GM18951 (cell line): ENCODE results near the gene EIF4ENIF1.
"Not testable (repeated sequence)": the region's sequence is repeated elsewhere in the genome, so short reads cannot be mapped to it uniquely, and the experiment has no call there.

Source experiments
- POLR2A ChIP-seq: IDR thresholded peaks from 4 replicates; pipeline ENCODE4 v1.6.1; 2011; ENCODE audit warnings: mild to moderate bottlenecking; ENCODE audit not compliant: insufficient read length, insufficient read depth; ENCODE audit errors: extremely low read depth
- in situ Hi-C: fragments of 300-500 bp; cut with MboI; formaldehyde crosslinking; loops from one replicate; pipeline ENCODE4 v1.12.0; 2022; ENCODE audit warnings: low sequenced_read_pairs, mixed read lengths, inconsistent platforms; ENCODE audit not compliant: unreplicated experiment

The EIF4ENIF1 gene

DNA sequence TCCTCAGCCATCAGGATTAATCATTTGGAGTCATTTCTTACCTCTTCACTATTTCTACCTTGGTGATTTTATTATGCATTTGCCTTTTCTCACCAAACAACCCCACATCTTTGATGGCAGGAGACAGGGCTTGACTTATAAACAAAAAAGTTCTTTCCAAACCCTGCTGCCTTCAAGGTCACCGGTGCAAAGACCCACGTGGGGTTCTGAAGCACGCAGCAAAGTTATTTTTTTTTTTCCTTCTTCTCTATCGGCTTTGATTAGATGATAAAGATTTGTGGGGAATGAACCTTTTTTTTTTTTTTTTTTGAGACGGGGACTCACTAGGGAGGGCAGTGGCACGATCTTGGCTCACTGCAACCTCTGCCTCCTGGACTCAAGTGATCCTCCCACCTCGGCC is 46.1 kb downstream of the EIF4ENIF1 start:
- in situ Hi-C loops: no loop called here
- TF ChIP-seq POLR2A: no peak

DNA sequence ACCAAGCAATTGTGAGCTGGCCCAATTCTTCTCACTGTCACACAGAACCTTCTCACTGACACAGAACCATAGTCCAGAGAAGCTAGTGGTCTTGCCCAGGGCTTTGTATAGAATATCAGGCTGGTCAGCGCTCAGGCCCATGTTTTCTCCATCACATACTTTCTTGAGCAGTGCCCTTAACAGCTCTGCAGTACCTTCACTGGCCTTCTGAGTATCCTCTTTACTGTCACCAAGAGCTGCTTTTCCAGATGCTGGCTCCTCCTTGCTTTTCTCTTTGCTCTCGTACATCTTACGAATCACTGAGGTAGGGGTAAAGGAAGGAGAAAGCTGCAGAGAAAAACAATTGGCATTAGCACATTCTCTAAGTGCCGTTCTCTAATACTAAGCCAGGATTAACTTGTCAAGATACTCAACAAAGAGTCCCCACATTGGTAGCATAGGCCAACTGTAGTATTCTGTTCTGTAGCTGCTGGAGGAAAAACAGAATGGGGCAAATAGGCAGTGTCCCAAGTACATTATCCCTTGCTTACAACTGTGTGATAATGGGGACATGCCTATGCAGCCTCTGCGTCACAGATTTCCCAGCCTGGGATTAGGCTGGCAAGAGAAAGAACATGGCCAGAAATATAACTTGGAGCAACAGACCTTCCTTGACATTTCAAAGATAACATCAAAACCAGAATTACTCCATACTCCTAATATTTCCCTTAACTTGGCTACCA is 46.7 kb downstream of the EIF4ENIF1 start:
- in situ Hi-C loops: no loop called here
- no peak for TF ChIP-seq POLR2A

DNA sequence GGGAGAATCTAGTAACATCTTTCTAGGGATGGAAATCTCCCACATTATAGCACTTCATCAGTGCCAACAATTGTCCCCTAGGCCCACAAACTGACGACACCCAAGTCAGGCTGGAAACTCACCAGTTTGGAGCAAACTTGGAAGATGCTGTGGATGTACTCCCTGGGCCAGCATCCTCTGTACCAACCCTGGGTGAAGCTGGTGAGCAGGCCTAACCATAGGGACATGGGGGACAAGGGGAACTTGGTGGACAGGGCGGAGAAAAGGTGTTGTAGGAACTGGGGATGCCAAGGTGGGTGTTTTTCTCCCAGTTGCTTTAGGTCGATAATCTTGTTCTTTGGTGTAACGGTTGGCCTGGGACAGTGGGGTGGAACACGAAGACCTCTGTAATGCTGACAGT is 48.0 kb downstream of the EIF4ENIF1 start:
- no peak for TF ChIP-seq POLR2A
- in situ Hi-C loops: no loop called here

DNA sequence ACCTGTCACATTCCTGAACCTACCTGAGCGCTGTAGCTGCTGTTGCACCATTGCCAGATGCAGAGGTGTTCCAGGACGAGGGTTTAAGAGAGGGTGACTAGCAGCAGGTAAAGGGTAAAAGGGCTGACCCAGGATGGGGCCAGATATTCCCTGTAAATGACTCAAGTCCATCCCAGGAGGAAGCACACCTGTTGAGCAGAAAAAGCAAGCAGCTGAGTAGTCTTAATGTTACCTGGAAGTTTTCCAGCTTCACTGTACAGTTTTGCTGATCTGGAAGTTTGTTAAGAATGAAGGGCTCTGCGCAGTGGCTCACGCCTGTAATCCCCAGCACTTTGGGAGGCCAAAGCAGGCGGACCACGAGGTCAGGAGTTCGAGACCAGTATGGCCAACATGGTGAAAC is 49.0 kb downstream of the EIF4ENIF1 start:
- no peak for TF ChIP-seq POLR2A
- in situ Hi-C loops: no loop called here

DNA sequence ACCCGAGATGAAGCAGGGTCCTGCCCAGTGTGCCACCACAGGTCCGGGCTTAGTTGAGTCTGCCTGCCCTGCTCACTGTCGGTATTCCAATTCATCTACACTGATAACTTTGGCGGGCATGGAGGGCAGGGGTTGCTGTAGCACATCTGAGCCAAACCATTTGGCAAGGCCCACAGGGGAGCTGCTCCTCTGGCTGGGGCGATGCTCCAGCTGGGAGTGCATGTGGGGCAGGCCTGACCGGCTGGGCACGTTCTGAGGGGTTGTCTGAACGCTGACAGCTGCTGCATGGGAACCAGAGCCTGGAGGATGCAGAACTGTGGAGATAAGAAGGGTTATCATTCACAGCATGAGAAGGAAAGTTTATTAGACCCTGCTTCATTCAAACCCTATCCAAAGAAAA is 49.8 kb downstream of the EIF4ENIF1 start:
- in situ Hi-C loops: no loop called here
- TF ChIP-seq POLR2A: no peak

DNA sequence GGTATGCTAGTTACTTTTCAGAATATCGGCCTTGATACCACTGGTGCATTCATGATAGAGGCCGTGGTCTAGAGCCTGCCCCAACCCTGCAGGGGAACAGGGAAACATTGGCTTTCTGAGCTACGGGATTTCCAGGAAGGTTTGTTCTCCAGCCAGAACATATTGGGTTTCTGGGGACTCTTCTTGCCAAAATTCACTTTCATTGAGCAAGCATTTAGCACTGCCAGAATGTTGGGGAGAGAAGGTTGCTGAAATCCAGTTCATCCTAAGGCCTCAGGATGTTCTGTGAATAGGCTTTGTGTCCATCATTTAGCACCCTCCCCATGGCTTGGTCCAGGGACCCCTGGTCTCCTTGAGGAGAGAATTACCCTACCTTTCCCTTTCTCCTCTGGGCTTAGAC is 53.5 kb downstream of the EIF4ENIF1 start:
- TF ChIP-seq POLR2A: no peak
- in situ Hi-C loops: no loop called here

DNA sequence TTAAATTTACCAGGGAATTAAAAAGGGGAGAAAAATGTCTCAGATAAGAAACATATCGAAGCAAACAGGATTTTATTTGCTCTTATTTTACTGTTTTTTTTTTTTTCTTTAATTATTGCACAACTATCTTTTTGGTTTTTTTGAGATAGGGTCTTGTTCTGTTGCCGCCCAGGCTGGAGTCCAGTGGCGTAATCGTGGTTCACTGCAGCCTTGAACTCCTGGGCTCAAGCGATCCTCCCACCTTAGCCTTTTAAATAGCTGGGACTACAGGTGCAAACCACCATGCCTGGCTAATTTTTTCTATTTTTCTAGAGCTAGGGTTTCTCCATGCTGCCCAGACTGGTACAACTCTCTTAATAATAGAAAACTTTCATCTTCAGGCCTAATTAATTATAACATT is 57.7 kb downstream of the EIF4ENIF1 start:
- no peak for TF ChIP-seq POLR2A
- in situ Hi-C loops: no loop called here

DNA sequence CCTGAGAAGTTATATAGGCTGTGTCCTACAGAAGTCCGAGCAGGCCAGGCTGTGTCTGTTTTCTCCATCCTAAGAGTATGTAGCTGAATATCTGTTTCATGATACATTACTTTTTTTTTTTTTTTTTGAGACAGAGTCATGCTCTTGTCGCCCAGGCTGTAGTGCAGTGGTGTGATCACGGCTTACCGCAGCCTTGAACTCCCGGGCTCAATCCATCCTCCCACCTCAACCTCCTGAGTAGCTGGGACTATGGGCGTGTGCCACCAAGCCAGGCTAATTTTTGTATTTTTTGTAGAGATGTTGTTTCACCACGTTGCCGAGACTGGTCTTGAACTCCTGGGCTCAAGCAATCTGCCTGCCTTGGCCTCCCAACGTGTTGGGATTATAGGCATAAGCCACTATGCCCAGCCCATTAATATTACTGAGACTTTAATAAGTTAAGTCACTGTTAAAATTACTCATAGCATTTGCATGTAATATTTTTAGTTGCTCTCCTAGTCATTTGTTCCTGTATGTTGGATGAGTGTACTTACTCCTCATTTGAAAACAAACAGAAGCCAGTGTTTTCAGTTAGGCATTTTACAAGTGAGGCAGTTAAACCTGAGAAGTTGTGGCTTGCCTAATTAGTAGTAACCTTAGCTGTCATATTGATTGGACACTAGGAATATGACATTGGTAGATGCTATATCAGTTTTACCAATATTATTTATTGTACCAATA is 64.2 kb downstream of the EIF4ENIF1 start:
- no peak for TF ChIP-seq POLR2A
- in situ Hi-C loops: no loop called here

DNA sequence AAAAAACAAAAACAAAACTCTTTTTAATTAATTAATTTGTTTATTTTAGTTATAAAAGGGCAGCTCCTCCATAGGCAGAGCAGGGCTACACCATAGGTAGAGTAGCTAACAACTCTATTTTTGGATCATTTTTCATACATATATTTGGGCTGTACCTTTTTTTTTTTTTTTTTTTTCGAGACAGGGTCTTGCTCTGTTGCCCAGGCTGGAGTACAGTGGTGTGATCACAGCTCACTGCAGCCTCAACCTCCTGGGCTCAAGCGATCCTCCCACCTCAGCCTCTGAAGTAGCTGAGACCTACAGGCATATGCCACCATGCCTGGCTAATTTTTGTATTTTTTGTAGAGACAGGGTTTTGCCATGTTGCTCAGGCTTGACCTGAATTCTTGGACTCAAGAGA is 87.3 kb downstream of the EIF4ENIF1 start:
- in situ Hi-C loops: not testable (repeated sequence)

DNA sequence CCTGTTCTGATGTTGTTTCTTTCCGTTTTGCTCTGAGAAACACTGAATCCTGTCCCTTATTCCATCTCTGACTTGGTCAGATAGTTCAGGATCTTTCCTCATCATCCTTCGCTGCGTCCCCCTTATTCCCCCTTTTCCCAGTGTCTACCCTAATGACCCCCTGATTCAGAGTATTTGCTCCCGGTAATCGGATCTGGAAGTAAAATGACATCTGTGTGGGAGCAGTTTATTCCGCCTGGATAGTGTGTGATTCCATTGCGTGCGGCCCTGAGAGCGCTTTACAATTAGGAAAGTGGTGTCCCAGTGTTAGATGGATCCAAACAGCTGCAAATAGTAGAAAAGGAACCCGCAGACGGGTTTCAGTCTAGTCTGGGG is 89.6 kb downstream of the EIF4ENIF1 start:
- in situ Hi-C loops: no loop called here

DNA sequence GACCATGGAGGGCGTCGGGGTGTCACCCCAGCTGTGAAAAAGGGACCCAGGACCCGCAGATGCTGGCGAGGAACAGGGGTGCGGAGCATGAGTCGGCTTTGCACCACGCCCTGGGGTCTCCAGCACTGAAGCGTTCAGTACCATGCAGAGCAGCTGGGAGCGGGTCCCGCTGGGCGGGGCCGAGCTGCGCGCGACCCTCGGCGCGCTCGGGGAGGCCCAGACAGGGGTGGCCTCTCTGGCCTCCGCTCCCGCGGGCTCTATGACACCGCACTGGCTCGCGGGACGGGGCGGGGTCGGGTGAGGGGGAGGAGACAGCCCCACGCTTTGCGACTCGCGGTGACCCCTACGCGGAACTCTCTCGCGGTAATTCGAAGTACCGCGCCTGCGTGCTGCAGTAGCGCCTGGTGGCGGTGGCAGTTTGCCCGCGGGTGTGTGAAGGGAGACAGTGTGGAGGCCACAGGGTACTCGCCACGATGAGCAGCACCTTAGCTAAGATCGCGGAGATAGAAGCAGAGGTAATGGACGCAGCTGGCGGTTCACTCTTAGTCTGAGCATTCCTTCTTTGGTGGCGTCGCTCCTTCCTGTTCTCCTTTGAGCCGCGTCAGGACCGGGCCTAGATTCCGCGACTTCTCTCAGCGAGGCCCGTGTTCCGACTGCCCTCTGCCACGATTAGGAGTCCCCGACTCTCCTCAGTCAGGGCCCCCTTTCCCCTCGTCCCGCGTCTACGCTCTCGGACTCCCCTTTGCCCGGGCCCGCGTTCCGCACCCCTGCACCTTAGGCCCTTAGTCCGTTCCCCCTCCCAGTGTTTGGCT is 90.2 kb downstream of the EIF4ENIF1 start, which contains the start of gene DRG1:
Gene DRG1, plus strand, starts transcription at position 394 of the 812 bp plus-strand sequence. Its CDS starts 80 bp downstream, at position 474.
- in situ Hi-C loops: no loop called here
- TF ChIP-seq POLR2A: peak; percentile 99

More for the DNA sequence above, 89.6 kb downstream of the EIF4ENIF1 start:
- TF ChIP-seq POLR2A: no peak

DNA sequence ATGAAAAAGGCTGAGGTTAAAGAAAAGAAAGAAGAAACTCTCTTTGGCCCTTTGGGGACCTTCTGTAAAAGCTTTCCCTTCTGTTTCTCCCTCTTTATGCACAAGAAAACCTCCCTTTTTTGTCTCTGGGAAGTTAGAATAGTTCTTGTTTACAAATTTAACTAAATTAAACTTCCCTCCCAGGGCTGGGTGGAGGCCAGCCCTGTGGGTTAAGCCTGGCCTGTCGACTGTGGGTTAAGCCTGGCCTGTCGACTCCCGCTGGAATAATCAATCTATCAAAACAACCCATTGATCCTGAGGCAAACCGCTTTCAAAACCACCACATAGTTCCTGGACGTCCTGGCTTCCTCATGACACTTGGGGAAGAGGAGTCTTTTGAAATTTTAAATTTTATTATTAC is 91.4 kb downstream of the EIF4ENIF1 start:
- TF ChIP-seq POLR2A: no peak
- in situ Hi-C loops: no loop called here

DNA sequence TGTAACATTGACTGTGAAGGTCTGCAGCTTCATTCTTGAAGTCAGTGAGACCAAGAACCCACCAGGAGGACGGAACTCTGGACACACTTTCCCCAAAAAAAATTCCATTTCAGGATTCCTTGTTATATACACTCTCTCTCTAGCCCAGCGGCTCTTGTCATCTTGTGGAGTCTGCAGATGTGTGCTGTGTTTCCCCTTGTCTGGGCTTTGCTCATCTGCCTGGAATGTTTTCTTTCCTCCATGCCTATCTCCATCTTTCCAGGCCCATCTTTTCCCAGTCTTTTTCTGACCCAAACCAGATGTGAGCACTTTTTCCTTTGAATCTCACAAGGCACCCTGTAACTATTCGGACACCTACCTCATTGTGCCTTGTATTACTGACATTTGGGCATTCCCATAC is 95.3 kb downstream of the EIF4ENIF1 start:
- no peak for TF ChIP-seq POLR2A
- in situ Hi-C loops: no loop called here

DNA sequence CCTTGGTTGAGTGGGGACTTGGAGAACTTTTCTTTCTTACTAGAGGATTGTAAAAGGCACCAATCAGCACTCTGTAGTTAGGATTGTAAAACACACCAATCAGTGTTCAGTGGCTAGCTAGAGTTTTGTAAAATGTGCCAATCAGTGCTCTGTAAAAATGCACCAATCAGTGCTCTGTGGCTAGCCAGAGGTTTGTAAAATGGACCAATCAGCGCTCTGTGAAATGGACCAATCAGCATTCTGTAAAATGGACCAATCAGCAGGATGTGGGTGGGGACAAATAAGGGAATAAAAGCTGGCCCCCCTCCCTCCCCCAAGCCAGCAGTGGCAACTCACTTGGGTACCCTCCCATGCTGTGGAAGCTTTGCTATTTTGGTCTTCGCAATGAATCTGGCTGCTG is 95.7 kb downstream of the EIF4ENIF1 start:
- in situ Hi-C loops: no loop called here
- no peak for TF ChIP-seq POLR2A
